ENCODE results near the gene LCP2. TPM values are rescaled to one million over a fixed set of nuclear protein-coding genes. Genes with fewer than 3 reads are reported as not detected.

The LCP2 gene
- total RNA-seq, 1 experiment from 2014 or later = not detected

DNA sequence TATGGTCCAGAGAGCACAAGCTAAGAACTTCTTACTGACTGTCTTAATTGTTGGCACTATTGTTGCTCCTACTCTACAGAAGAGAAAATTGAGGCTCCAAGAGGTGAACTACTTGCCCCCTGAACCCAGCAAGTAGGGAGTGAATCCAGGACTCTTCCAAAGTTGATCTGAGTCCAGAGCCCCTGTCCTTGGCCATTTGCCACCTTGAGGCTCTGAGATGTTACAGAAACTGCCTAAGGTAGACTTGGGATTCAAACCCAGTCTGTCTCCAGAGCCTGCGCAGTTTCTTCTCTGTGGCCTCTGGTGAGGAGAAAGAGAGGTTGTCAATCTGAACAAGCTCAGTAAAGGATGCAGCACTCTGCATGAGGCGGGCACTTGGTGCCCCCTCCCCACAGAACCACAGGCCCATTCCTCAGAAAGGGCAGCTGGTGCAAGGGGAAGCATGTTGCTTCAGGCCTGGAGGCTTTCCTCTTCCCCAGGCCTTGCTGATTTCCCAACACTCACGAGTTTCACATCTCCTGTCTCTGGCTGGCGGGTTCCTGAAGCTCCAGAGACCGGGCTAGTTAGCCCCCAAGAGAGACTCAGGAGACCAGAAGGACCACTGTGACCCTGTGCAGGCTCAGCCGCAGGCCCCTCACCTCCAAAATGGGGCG, 2.9 kb upstream of the LCP2 start:
- POLR2A ChIA-PET (ENCODE audit: unreplicated experiment) = no interaction called here
- CTCF ChIA-PET = no interaction called here

DNA sequence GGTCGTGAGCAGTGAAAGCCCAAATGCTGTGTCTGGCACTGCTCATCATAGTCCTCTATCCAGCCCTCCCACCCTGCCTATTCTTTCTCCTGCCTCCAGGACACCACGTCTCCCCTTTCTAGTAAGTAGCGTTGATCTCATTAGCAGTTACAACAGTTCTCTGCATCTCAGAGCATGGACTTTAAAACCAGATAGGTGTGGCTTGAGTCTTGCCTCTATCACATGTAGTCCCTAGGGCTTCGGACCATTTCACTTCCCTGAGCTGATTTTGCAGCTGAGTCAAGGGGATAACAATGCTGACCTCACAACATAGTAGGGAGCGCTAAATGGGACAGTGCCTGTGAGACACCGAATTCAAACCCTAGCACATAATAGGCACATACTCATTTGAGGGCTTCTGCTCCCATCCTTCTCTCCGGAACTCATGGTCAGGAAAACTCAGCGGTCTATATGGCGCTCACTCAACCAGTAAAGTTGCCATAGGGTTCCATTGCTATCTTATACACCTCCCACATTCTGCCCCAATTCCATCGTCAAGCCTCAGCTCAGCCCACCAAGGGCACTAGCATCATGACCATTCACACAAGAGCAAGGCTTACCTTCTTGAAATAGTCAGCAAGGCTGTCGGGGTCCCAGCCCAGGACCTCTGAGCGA, 515 bp downstream of the LCP2 start:
- Histone ChIP-seq H3K79me2 (ENCODE audit: low read length) (no peaks in the 10 kb centered on the region), H2AFZ (ENCODE audit: low read length) (no peak overlapping the region), H3F3A (ENCODE audit: low read length, unreplicated experiment) (no peaks in the 10 kb centered on the region), H4K20me1 (ENCODE audit: low read length) (no peaks in the 10 kb centered on the region), H3K4me1 (ENCODE audit: insufficient read depth, low read length) (no peaks in the 10 kb centered on the region), H3K36me3 (ENCODE audit: low read depth, low read length) (no peaks in the 10 kb centered on the region), H3K4me3 (ENCODE audit: low read length) (no peak overlapping the region), H3K9me3 (ENCODE audit: low read length) (no peaks in the 10 kb centered on the region), H3K27ac (ENCODE audit: low read length) (no peak overlapping the region), H3K4me2 (ENCODE audit: low read length) (no peak overlapping the region), H3K9me2 (replicated peaks; ENCODE audit: low read length) (no peaks in the 10 kb centered on the region), H3K9ac (ENCODE audit: low read length) (no peak overlapping the region), H3K27me3 (ENCODE audit: low read length) (peaks cover 72% of the 10 kb centered on the region)
- DNase-seq (no peak), ATAC-seq (no peak)
- ChIA-PET CTCF (no interaction called here), POLR2A (ENCODE audit: unreplicated experiment) (no interaction called here)
- intact Hi-C loops (cut with micrococcal nuclease) = no loop called here
- BruUV-seq (replicated peaks) = no TSS peak
- no peak for TF ChIP-seq EZH2 (IDR thresholded peaks at IDR 0.05; ENCODE audit: low read length, unreplicated experiment)
- TF ChIP-seq, protein P1, sequence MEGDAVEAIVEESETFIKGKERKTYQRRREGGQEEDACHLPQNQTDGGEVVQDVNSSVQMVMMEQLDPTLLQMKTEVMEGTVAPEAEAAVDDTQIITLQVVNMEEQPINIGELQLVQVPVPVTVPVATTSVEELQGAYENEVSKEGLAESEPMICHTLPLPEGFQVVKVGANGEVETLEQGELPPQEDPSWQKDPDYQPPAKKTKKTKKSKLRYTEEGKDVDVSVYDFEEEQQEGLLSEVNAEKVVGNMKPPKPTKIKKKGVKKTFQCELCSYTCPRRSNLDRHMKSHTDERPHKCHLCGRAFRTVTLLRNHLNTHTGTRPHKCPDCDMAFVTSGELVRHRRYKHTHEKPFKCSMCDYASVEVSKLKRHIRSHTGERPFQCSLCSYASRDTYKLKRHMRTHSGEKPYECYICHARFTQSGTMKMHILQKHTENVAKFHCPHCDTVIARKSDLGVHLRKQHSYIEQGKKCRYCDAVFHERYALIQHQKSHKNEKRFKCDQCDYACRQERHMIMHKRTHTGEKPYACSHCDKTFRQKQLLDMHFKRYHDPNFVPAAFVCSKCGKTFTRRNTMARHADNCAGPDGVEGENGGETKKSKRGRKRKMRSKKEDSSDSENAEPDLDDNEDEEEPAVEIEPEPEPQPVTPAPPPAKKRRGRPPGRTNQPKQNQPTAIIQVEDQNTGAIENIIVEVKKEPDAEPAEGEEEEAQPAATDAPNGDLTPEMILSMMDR (conservative IDR thresholded peaks at IDR 0.05; ENCODE audit: low read depth, low read length) = no peak
- TF ChIP-seq EZH2phosphoT487 (IDR thresholded peaks at IDR 0.05; ENCODE audit: borderline replicate concordance, low read length) = no peak

More for the DNA sequence above, 2.9 kb upstream of the LCP2 start:
- H3K9me3 ChIP-seq (ENCODE audit: low read length) = no peaks in the 10 kb centered on the region
- no peaks in the 10 kb centered on the region for H3K79me2 ChIP-seq (ENCODE audit: low read length)
- no peak for DNase-seq
- H3K9me2 ChIP-seq (replicated peaks; ENCODE audit: low read length) = no peaks in the 10 kb centered on the region
- ATAC-seq = no peak
- H3F3A ChIP-seq (ENCODE audit: low read length, unreplicated experiment) = no peaks in the 10 kb centered on the region
- no peak overlapping the region for H3K4me2 ChIP-seq (ENCODE audit: low read length)
- H2AFZ ChIP-seq (ENCODE audit: low read length) = no peak overlapping the region
- H3K4me1 ChIP-seq (ENCODE audit: insufficient read depth, low read length) = no peaks in the 10 kb centered on the region
- TF ChIP-seq, protein P1 (conservative IDR thresholded peaks at IDR 0.05; ENCODE audit: low read depth, low read length) = no peak
- TF ChIP-seq EZH2phosphoT487 (IDR thresholded peaks at IDR 0.05; ENCODE audit: borderline replicate concordance, low read length) (no peak), EZH2 (IDR thresholded peaks at IDR 0.05; ENCODE audit: low read length, unreplicated experiment) (no peak)
- H3K27ac ChIP-seq (ENCODE audit: low read length) = no peak overlapping the region
- H3K9ac ChIP-seq (ENCODE audit: low read length) = no peak overlapping the region
- H3K27me3 ChIP-seq (ENCODE audit: low read length) = peaks cover 41% of the 10 kb centered on the region
- no peak overlapping the region for H3K4me3 ChIP-seq (ENCODE audit: low read length)
- intact Hi-C loops (cut with micrococcal nuclease) = no loop called here
- no TSS peak for BruUV-seq (replicated peaks)
- H4K20me1 ChIP-seq (ENCODE audit: low read length) = no peaks in the 10 kb centered on the region
- H3K36me3 ChIP-seq (ENCODE audit: low read depth, low read length) = no peaks in the 10 kb centered on the region
